Measurements from ENCODE around the gene TMEM106C. TPM values are rescaled to one million over a fixed set of nuclear protein-coding genes. Genes with fewer than 3 reads are reported as not detected.

The TMEM106C gene
- total and polyA plus RNA-seq, 4 donors = 16.2 to 57.8 (median 25.2) TPM

- Histone ChIP-seq H3K4me1 (ENCODE audit: control insufficient read depth in 4 of 4, insufficient read depth in 4 of 4, low read length in 3 of 4) (peaks cover 0 to 2% (median under 1%) of the 10 kb centered on the region in 4 donors), H3K36me3 (ENCODE audit: control insufficient read depth in 4 of 4, insufficient read depth in 3 of 4, low read depth in 1 of 4, low read length in 3 of 4) (no peaks in the 10 kb centered on the region), H3K27me3 (ENCODE audit: control insufficient read depth in 4 of 4, insufficient read depth in 4 of 4, low read length in 3 of 4) (no peaks in the 10 kb centered on the region), H3K9me3 (ENCODE audit: control insufficient read depth in 4 of 4, low read length in 3 of 4) (no peaks in the 10 kb centered on the region), H3K9ac (ENCODE audit: low read depth in 1 of 2, low read length in 2 of 2) (no peak overlapping the region), H3K4me3 (ENCODE audit: low read depth in 1 of 3, low read length in 3 of 3) (no peak overlapping the region), H3K27ac (ENCODE audit: low read depth in 1 of 2, low read length in 2 of 2) (no peak overlapping the region)
- DNase-seq (ENCODE audit: low spot score) = no peak
- 62% methylated on average over 12 of the region's 12 CpGs for WGBS
- TF ChIP-seq YY1 (IDR thresholded peaks at IDR 0.05) (no peak), ZBTB33 (IDR thresholded peaks at IDR 0.05) (no peak), FOXA2 (IDR thresholded peaks at IDR 0.05) (no peak), HNF4G (IDR thresholded peaks at IDR 0.05) (no peak), GABPA (IDR thresholded peaks at IDR 0.05 in 1 of 2, conservative IDR thresholded peaks at IDR 0.05 in 1 of 2) (no peak), SP1 (IDR thresholded peaks at IDR 0.05) (no peak), HNF4A (conservative IDR thresholded peaks at IDR 0.05) (no peak), TAF1 (conservative IDR thresholded peaks at IDR 0.05) (no peak), NR2F2 (IDR thresholded peaks at IDR 0.05) (no peak), ATF3 (IDR thresholded peaks at IDR 0.05) (no peak), EGR1 (IDR thresholded peaks at IDR 0.05; ENCODE audit: low read depth in 2 of 2) (no peak), FOXA1 (IDR thresholded peaks at IDR 0.05) (no peak), CTCF (IDR thresholded peaks at IDR 0.05; ENCODE audit: low read depth, low read length, missing input control) (no peak), JUND (IDR thresholded peaks at IDR 0.05) (no peak), RAD21 (IDR thresholded peaks at IDR 0.05) (no peak), RXRA (IDR thresholded peaks at IDR 0.05) (no peak)
- TF ChIP-seq, protein P1, sequence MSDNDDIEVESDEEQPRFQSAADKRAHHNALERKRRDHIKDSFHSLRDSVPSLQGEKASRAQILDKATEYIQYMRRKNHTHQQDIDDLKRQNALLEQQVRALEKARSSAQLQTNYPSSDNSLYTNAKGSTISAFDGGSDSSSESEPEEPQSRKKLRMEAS (IDR thresholded peaks at IDR 0.05) = no peak
- TF ChIP-seq, protein P2, sequence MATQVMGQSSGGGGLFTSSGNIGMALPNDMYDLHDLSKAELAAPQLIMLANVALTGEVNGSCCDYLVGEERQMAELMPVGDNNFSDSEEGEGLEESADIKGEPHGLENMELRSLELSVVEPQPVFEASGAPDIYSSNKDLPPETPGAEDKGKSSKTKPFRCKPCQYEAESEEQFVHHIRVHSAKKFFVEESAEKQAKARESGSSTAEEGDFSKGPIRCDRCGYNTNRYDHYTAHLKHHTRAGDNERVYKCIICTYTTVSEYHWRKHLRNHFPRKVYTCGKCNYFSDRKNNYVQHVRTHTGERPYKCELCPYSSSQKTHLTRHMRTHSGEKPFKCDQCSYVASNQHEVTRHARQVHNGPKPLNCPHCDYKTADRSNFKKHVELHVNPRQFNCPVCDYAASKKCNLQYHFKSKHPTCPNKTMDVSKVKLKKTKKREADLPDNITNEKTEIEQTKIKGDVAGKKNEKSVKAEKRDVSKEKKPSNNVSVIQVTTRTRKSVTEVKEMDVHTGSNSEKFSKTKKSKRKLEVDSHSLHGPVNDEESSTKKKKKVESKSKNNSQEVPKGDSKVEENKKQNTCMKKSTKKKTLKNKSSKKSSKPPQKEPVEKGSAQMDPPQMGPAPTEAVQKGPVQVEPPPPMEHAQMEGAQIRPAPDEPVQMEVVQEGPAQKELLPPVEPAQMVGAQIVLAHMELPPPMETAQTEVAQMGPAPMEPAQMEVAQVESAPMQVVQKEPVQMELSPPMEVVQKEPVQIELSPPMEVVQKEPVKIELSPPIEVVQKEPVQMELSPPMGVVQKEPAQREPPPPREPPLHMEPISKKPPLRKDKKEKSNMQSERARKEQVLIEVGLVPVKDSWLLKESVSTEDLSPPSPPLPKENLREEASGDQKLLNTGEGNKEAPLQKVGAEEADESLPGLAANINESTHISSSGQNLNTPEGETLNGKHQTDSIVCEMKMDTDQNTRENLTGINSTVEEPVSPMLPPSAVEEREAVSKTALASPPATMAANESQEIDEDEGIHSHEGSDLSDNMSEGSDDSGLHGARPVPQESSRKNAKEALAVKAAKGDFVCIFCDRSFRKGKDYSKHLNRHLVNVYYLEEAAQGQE (IDR thresholded peaks at IDR 0.05) = no peak
These were observed 19.6 kb upstream of the TMEM106C start for GRCh38 chr12:47943623-47944340.

All from liver (tissue), 9 donors.